HG02759 (cell line): ENCODE data around the gene ACADVL.

Experiments
- ATAC-seq: cut with Tn5 transposase; IDR thresholded peaks from one replicate; pipeline ENCODE4 v1.9.1; 2021; ENCODE audit warnings: mild to moderate bottlenecking, moderate library complexity; ENCODE audit not compliant: unreplicated experiment

Gene ACADVL

GRCh38 chr17:7216242-7217112, 3.3 kb upstream of the ACADVL start:
- no peak for ATAC-seq

GRCh38 chr17:7217113-7217987, 2.4 kb upstream of the ACADVL start:
- ATAC-seq, result no peak

- ATAC-seq, result no peak
Measured at GRCh38 chr17:7218166-7218565, 1.6 kb upstream of the ACADVL start.

- no peak for ATAC-seq
Measured at GRCh38 chr17:7218758-7219157, 980 bp upstream of the ACADVL start.

GRCh38 chr17:7219229-7219811, 418 bp upstream of the ACADVL start:
- no peak for ATAC-seq

GRCh38 chr17:7220593-7221277, 997 bp downstream of the ACADVL start:
- ATAC-seq, result no peak

- ATAC-seq, result no peak
Measured at GRCh38 chr17:7221278-7222092, 1.7 kb downstream of the ACADVL start.

- ATAC-seq, result no peak
Measured at GRCh38 chr17:7222093-7222971, 2.6 kb downstream of the ACADVL start.

- no peak for ATAC-seq
Measured at GRCh38 chr17:7222972-7223292, 3.2 kb downstream of the ACADVL start.

- ATAC-seq, result no peak
Measured at GRCh38 chr17:7223375-7223774, 3.6 kb downstream of the ACADVL start.

- ATAC-seq, result no peak
Measured at GRCh38 chr17:7224110-7224509, 4.4 kb downstream of the ACADVL start.

GRCh38 chr17:7224661-7225111, 4.9 kb downstream of the ACADVL start:
- no peak for ATAC-seq

- no peak for ATAC-seq
Measured at GRCh38 chr17:7225711-7226331, 6.1 kb downstream of the ACADVL start.

- ATAC-seq, result no peak
Measured at GRCh38 chr17:7226721-7227710, 7.3 kb downstream of the ACADVL start.

- no peak for ATAC-seq
Measured at GRCh38 chr17:7228920-7229319, 9.2 kb downstream of the ACADVL start.

- ATAC-seq, result no peak
Measured at GRCh38 chr17:7229504-7229903, 9.8 kb downstream of the ACADVL start.

- no peak for ATAC-seq
Measured at GRCh38 chr17:7232114-7232513, 12.4 kb downstream of the ACADVL start.

GRCh38 chr17:7233701-7234082, 14.0 kb downstream of the ACADVL start:
- no peak for ATAC-seq
